MCF 10A (cell line): Measurements from ENCODE around the gene ID3. TPM values are rescaled to one million over a fixed set of nuclear protein-coding genes. Genes with fewer than 3 reads are reported as not detected.

Experiments used
- BruUV-seq: library from RNA; stranded (reverse); fragments of 400-500 nt; replicated peaks from 2 replicates; lab custom pipeline; 2021; lab: Mats Ljungman, UMichigan
- CTCF ChIA-PET: fragments of 300-600 bp; sonication (Branson Sonifier 250); formaldehyde crosslinking; extraction: SDS; loops from one replicate; lab custom pipeline; 2021; ENCODE audit warnings: antibody characterized with exemption, inconsistent platforms; lab: Yijun Ruan, JAX
- POLR2A ChIA-PET: fragments of 300-600, 350-650 bp; sonication (Branson Sonifier 250); formaldehyde crosslinking; extraction: SDS; loops from one replicate; lab custom pipeline; 2020; ENCODE audit warnings: antibody characterized with exemption, inconsistent platforms; lab: Yijun Ruan, JAX
- DNase-seq: peaks from one replicate; pipeline ENCODE4 v3.0.0-alpha.2; 2018; ENCODE audit not compliant: unreplicated experiment
- H3K27ac Mint-ChIP-seq: one replicate; pipeline ENCODE4 v1.8.0; 2022; ENCODE audit warnings: mild to moderate bottlenecking, low read depth, mixed read lengths; ENCODE audit not compliant: unreplicated experiment
- H3K27me3 Mint-ChIP-seq: one replicate; pipeline ENCODE4 v1.8.0; 2022; ENCODE audit warnings: mixed read lengths; ENCODE audit not compliant: insufficient read depth, unreplicated experiment
- H3K36me3 Mint-ChIP-seq: one replicate; pipeline ENCODE4 v1.8.0; 2022; ENCODE audit warnings: mild to moderate bottlenecking, moderate library complexity, mixed read lengths; ENCODE audit not compliant: insufficient read depth, unreplicated experiment
- H3K4me1 Mint-ChIP-seq: one replicate; pipeline ENCODE4 v1.8.0; 2022; ENCODE audit warnings: mixed read lengths; ENCODE audit not compliant: insufficient read depth, unreplicated experiment
- H3K4me3 Mint-ChIP-seq: one replicate; pipeline ENCODE4 v1.8.0; 2022; ENCODE audit warnings: mild to moderate bottlenecking, moderate library complexity, mixed read lengths; ENCODE audit not compliant: unreplicated experiment
- H3K9me3 Mint-ChIP-seq: one replicate; pipeline ENCODE4 v1.8.0; 2022; ENCODE audit warnings: mixed read lengths; ENCODE audit not compliant: unreplicated experiment
- CTCF ChIP-seq: fragments of 200-600 bp; IDR thresholded peaks from one replicate; pipeline ENCODE4 v1.8.0; 2022; ENCODE audit warnings: antibody characterized with exemption, mild to moderate bottlenecking; ENCODE audit not compliant: unreplicated experiment
- intact Hi-C: fragments of 100-400 bp; cut with micrococcal nuclease; formaldehyde crosslinking; loops from 2 replicates; pipeline ENCODE4 v1.14.1; 2022
- total RNA-seq: library from RNA; stranded (reverse); gene quantifications from 2 replicates; pipeline ENCODE4 v1.2.3, GENCODE V29; 2022

The ID3 gene
- total RNA-seq, 1 experiment from 2014 or later: 34.8 TPM

DNA sequence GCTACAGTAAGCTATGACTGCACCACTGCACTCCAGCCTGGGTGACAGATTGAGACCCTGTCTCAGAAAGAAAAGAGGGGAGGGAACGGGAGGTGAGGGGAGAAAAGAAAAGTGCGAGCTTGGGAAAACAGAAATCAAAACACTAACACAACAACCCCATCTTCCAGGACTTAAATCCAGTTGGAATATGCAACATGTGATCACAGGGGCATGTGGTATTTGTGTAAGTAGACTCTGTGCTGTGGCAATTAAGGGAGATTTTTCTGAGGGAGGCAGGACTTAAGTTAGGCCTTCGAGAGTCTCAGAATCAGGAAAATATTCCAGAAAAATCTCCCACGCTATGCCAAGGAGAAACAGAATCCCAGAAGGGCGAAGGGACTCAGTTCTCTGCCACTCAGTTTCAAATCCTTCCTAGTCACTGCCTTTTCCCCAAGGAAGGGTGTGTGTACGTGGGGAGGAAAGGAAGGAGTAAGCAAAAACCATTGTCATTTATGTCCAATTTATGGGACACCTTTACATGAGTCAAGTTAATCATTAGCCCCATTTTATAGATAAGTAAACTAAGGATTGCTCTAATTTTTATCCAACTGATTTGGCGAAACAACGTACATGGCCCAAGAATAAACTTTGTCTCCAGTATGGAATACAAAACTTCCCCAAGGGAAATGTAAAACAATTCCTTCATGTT lies 12.3 kb downstream of the ID3 start:
- no TSS peak for BruUV-seq
- H3K4me1 Mint-ChIP-seq: peaks cover 6% of the 10 kb centered on the region
- POLR2A ChIA-PET: no interaction called here
- CTCF ChIA-PET: interaction anchor here (0.6 to 21.7 kb wide), 6 partner anchors 12 to 97 kb away, joined by 3 to 472 read pairs (median 4); no protein-coding TSS in a partner anchor
- H3K27ac Mint-ChIP-seq: no peak overlapping the region
- H3K9me3 Mint-ChIP-seq: no peaks in the 10 kb centered on the region
- no peak for DNase-seq
- intact Hi-C loops: loop anchor here (10.0 kb wide), 1 partner anchor 368 kb away; the partner anchor contains the start of gene CNR2
- H3K36me3 Mint-ChIP-seq: no peaks in the 10 kb centered on the region
- no peaks in the 10 kb centered on the region for H3K27me3 Mint-ChIP-seq
- TF ChIP-seq CTCF: no peak
- H3K4me3 Mint-ChIP-seq: no peak overlapping the region

- no peak overlapping the region for H3K4me3 Mint-ChIP-seq
- intact Hi-C loops: loop anchor here (10.0 kb wide), 1 partner anchor 369 kb away; the partner anchor contains the start of gene CNR2
- no peaks in the 10 kb centered on the region for H3K27me3 Mint-ChIP-seq
- no peak for TF ChIP-seq CTCF
- H3K9me3 Mint-ChIP-seq: no peaks in the 10 kb centered on the region
- DNase-seq: no peak
- BruUV-seq: no TSS peak
- peaks cover 9% of the 10 kb centered on the region for H3K4me1 Mint-ChIP-seq
- POLR2A ChIA-PET: interaction anchor here (0.9 to 2.8 kb wide), 5 partner anchors 9 to 91 kb away, joined by 4 to 23 read pairs (median 5); no protein-coding TSS in a partner anchor
- CTCF ChIA-PET: interaction anchor here (0.6 to 21.7 kb wide), 10 partner anchors 9 to 109 kb away, joined by 3 to 472 read pairs (median 4); no protein-coding TSS in a partner anchor
- H3K27ac Mint-ChIP-seq: no peak overlapping the region
- no peaks in the 10 kb centered on the region for H3K36me3 Mint-ChIP-seq
Measured at GRCh38 chr1:23545851-23546250, 13.4 kb downstream of the ID3 start.

- CTCF ChIA-PET: interaction anchor here (0.6 to 21.7 kb wide), 22 partner anchors 10 to 202 kb away, joined by 3 to 472 read pairs (median 4); partner anchors contain the start of genes ID3 and RPL11
- DNase-seq: peak; percentile 86
- no TSS peak for BruUV-seq
- Mint-ChIP-seq H3K36me3 (no peaks in the 10 kb centered on the region), H3K4me1 (peaks cover 15% of the 10 kb centered on the region), H3K4me3 (no peak overlapping the region), H3K9me3 (no peaks in the 10 kb centered on the region), H3K27ac (no peak overlapping the region), H3K27me3 (no peaks in the 10 kb centered on the region)
- TF ChIP-seq CTCF: peak; percentile 91
- intact Hi-C loops: loop anchor here (1.0 to 10.0 kb wide), 3 partner anchors 93 to 370 kb away; partner anchors contain the start of genes CNR2 and ELOA
- POLR2A ChIA-PET: interaction anchor here (0.8 to 2.8 kb wide), 11 partner anchors 10 to 154 kb away, joined by 3 to 23 read pairs (median 4); no protein-coding TSS in a partner anchor
Measured at GRCh38 chr1:23544444-23545389, 14.6 kb downstream of the ID3 start.
